ENCODE results near the gene RBM44.

GRCh38 chr2:237786936-237787335 lies 11.6 kb upstream of the RBM44 start:
- TF ChIP-seq, protein P1, sequence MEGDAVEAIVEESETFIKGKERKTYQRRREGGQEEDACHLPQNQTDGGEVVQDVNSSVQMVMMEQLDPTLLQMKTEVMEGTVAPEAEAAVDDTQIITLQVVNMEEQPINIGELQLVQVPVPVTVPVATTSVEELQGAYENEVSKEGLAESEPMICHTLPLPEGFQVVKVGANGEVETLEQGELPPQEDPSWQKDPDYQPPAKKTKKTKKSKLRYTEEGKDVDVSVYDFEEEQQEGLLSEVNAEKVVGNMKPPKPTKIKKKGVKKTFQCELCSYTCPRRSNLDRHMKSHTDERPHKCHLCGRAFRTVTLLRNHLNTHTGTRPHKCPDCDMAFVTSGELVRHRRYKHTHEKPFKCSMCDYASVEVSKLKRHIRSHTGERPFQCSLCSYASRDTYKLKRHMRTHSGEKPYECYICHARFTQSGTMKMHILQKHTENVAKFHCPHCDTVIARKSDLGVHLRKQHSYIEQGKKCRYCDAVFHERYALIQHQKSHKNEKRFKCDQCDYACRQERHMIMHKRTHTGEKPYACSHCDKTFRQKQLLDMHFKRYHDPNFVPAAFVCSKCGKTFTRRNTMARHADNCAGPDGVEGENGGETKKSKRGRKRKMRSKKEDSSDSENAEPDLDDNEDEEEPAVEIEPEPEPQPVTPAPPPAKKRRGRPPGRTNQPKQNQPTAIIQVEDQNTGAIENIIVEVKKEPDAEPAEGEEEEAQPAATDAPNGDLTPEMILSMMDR (conservative IDR thresholded peaks at IDR 0.05; ENCODE audit: low read depth, low read length): no peak
- TF ChIP-seq EZH2 (IDR thresholded peaks at IDR 0.05; ENCODE audit: borderline replicate concordance, low read depth, low read length, poor library complexity, severe bottlenecking): no peak
